ENCODE measurements around the gene MB21D2. TPM values are rescaled to one million over a fixed set of nuclear protein-coding genes. Genes with fewer than 3 reads are reported as not detected.

MB21D2 gene
- total RNA-seq, 1 experiment from 2014 or later: 2.8 TPM

DNA sequence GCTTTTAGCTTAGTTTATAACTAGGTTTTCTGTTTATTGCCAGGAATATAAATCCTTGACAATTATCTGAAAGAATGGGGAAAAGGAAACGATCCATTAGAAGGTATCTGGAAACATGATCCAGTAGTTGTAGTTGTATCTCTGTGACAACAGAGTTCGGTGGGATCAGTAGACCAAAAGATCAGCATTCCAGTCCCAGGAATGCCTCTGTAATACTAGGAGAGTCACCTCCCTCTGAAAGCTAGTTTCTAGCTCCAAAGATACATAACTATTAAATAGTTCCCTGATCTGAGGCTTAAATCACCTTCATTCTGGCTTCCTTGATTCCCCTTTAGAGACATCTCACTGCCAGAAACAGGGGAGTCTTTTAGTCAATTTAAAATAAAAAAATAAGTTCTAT is 34.1 kb downstream of the MB21D2 start (continued):
- TF ChIP-seq, protein P1, sequence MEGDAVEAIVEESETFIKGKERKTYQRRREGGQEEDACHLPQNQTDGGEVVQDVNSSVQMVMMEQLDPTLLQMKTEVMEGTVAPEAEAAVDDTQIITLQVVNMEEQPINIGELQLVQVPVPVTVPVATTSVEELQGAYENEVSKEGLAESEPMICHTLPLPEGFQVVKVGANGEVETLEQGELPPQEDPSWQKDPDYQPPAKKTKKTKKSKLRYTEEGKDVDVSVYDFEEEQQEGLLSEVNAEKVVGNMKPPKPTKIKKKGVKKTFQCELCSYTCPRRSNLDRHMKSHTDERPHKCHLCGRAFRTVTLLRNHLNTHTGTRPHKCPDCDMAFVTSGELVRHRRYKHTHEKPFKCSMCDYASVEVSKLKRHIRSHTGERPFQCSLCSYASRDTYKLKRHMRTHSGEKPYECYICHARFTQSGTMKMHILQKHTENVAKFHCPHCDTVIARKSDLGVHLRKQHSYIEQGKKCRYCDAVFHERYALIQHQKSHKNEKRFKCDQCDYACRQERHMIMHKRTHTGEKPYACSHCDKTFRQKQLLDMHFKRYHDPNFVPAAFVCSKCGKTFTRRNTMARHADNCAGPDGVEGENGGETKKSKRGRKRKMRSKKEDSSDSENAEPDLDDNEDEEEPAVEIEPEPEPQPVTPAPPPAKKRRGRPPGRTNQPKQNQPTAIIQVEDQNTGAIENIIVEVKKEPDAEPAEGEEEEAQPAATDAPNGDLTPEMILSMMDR (IDR thresholded peaks at IDR 0.05 in 2 of 3, conservative IDR thresholded peaks at IDR 0.05 in 1 of 3; ENCODE audit: borderline replicate concordance in 1 of 3, insufficient read depth in 1 of 3, low read depth in 2 of 3, low read length in 2 of 3): no peak

DNA sequence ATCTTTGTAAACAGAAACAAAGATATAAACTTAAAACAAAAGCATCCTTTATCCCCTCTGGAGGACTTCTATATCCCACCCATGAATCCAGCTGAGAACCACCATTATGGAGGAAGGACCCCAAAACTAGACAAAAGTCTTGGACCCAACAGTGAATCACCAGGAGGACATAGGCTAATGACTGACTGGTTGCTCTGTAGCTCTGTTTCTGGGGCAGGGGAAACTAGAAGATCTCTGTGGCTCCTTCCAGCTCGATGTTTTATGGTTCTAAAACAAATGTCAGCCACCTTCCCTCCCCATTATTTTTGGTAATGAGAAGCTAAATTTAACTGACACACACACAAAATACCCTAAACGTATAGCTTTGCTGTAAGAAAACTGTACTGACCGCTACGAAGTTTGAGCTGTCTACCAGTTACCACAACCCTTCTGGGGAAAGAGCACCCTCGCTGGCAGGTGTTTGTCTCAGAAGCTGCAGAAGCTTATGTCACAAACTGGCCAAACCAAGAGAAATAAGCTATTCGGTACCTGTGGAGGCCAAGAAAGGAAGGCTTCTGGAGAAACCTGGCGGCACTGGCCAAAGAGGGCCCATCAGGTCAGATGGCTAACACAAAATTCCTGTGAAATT is 36.4 kb downstream of the MB21D2 start:
- no peak for DNase-seq (ENCODE audit: low read depth, low spot score)
- ATAC-seq: no peak
- H3K36me3 ChIP-seq (ENCODE audit: control insufficient read depth in 1 of 2, insufficient read depth in 2 of 2, low read length in 2 of 2): no peaks in the 10 kb centered on the region
- peaks cover 36 to 52% of the 10 kb centered on the region in 2 experiments for H3K4me1 ChIP-seq (ENCODE audit: control insufficient read depth in 1 of 2, insufficient read depth in 2 of 2, low read length in 2 of 2)
- peak overlapping the region; percentile 2; the same call in 1 of the 2 replicates for H3K4me2 ChIP-seq (ENCODE audit: low read length)
- no peak overlapping the region for H2AFZ ChIP-seq (ENCODE audit: low read depth, low read length, poor library complexity, severe bottlenecking)
- ChIA-PET RAD21 (ENCODE audit: low non-redundant PET in 1 of 2, low total read pairs in 2 of 2, uncharacterized antibody in 2 of 2, unreplicated experiment in 2 of 2) (interaction anchor here in 1 of 2 experiments (0.5 kb wide), 1 partner anchor 41 kb away, joined by 10 read pairs; no protein-coding TSS in a partner anchor), CTCF (interaction anchor here (0.8 kb wide), 1 partner anchor 160 kb away, joined by 3 read pairs; no protein-coding TSS in a partner anchor), POLR2A (interaction anchor here (0.5 kb wide), 1 partner anchor 63 kb away, joined by 3 read pairs; no protein-coding TSS in a partner anchor)
- no peaks in the 10 kb centered on the region for H3K27me3 ChIP-seq (ENCODE audit: insufficient read depth, low read length)
- no peaks in the 10 kb centered on the region for H3K79me2 ChIP-seq (ENCODE audit: insufficient read depth, low read length)
- TF ChIP-seq POLR2AphosphoS5 (IDR thresholded peaks at IDR 0.05; ENCODE audit: low read depth, low read length): no peak
- H3K9me2 ChIP-seq (ENCODE audit: insufficient read depth): no peaks in the 10 kb centered on the region
- BruUV-seq (replicated peaks): no TSS peak
- no peak overlapping the region for H3K4me3 ChIP-seq (replicated peaks in 1 of 2; ENCODE audit: low read depth in 1 of 2, low read length in 2 of 2)
- no peak overlapping the region for H3K9ac ChIP-seq (ENCODE audit: low read length)
- H3K9me3 ChIP-seq (ENCODE audit: control insufficient read depth in 1 of 2, insufficient read depth in 1 of 2, low read depth in 1 of 2, low read length in 2 of 2): no peaks in the 10 kb centered on the region
- intact Hi-C loops (cut with micrococcal nuclease): no loop called here
- H4K20me1 ChIP-seq (ENCODE audit: insufficient read depth): no peaks in the 10 kb centered on the region
- H3K27ac ChIP-seq (ENCODE audit: low read depth, low read length): no peak overlapping the region

DNA sequence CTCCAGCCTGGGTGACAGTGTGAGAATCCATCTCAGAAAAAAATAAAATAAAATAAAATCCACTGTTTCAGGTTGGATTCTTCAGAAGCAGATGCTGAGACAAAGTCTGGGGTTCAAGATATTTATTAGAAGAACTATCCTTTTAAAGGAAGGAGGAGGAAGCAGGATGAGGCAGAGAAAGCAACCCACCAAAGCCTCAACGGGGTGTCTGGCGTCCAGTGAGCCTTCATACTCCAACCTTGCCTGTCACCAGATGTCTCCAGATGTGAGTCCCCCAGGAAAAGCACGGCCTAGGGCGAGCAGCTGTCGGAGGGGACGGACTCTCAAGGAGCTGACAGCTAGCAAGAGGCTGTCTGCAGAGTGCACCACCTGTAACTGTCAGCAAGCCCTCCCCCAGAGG is 37.3 kb downstream of the MB21D2 start:
- Histone ChIP-seq H2AFZ (ENCODE audit: low read depth, low read length, poor library complexity, severe bottlenecking) (no peak overlapping the region), H3K79me2 (ENCODE audit: insufficient read depth, low read length) (no peaks in the 10 kb centered on the region), H3K9ac (ENCODE audit: low read length) (peak overlapping the region; percentile 50; the same call in 1 of the 2 replicates), H3K27ac (ENCODE audit: low read depth, low read length) (no peak overlapping the region; the same call in 1 of the 2 replicates), H3K4me3 (replicated peaks in 1 of 2; ENCODE audit: low read depth in 1 of 2, low read length in 2 of 2) (no peak overlapping the region), H4K20me1 (ENCODE audit: insufficient read depth) (no peaks in the 10 kb centered on the region), H3K4me2 (ENCODE audit: low read length) (no peak overlapping the region), H3K9me3 (ENCODE audit: control insufficient read depth in 1 of 2, insufficient read depth in 1 of 2, low read depth in 1 of 2, low read length in 2 of 2) (no peaks in the 10 kb centered on the region), H3K4me1 (ENCODE audit: control insufficient read depth in 1 of 2, insufficient read depth in 2 of 2, low read length in 2 of 2) (peaks cover 27 to 45% of the 10 kb centered on the region in 2 experiments), H3K27me3 (ENCODE audit: insufficient read depth, low read length) (no peaks in the 10 kb centered on the region), H3K36me3 (ENCODE audit: control insufficient read depth in 1 of 2, insufficient read depth in 2 of 2, low read length in 2 of 2) (no peaks in the 10 kb centered on the region), H3K9me2 (ENCODE audit: insufficient read depth) (no peaks in the 10 kb centered on the region)
- TF ChIP-seq CBX3 (IDR thresholded peaks at IDR 0.05; ENCODE audit: low read depth): no peak
- TF ChIP-seq EZH2phosphoT487 (IDR thresholded peaks at IDR 0.05; ENCODE audit: borderline replicate concordance): no peak
- no peak for TF ChIP-seq ELF1 (IDR thresholded peaks at IDR 0.05; ENCODE audit: borderline replicate concordance, low read depth)
- TF ChIP-seq, protein P2, sequence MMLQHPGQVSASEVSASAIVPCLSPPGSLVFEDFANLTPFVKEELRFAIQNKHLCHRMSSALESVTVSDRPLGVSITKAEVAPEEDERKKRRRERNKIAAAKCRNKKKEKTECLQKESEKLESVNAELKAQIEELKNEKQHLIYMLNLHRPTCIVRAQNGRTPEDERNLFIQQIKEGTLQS (IDR thresholded peaks at IDR 0.05): no peak
- TF ChIP-seq TCF7L2 (IDR thresholded peaks at IDR 0.05; ENCODE audit: borderline replicate concordance, extremely low read depth, insufficient read depth, insufficient read length): no peak
- TF ChIP-seq POLR2AphosphoS5 (IDR thresholded peaks at IDR 0.05; ENCODE audit: low read depth, low read length): no peak
- no peak for TF ChIP-seq SP1 (IDR thresholded peaks at IDR 0.05; ENCODE audit: low read depth)
- no peak for TF ChIP-seq ZNF274 (IDR thresholded peaks at IDR 0.05; ENCODE audit: low read depth, low read length)
- TF ChIP-seq EZH2 (IDR thresholded peaks at IDR 0.05): no peak
- TF ChIP-seq POLR2A (IDR thresholded peaks at IDR 0.05; ENCODE audit: borderline replicate concordance, extremely low read depth, insufficient read depth, insufficient read length): no peak
- TF ChIP-seq SRF (IDR thresholded peaks at IDR 0.05; ENCODE audit: low read depth): no peak
- TF ChIP-seq, protein P3, sequence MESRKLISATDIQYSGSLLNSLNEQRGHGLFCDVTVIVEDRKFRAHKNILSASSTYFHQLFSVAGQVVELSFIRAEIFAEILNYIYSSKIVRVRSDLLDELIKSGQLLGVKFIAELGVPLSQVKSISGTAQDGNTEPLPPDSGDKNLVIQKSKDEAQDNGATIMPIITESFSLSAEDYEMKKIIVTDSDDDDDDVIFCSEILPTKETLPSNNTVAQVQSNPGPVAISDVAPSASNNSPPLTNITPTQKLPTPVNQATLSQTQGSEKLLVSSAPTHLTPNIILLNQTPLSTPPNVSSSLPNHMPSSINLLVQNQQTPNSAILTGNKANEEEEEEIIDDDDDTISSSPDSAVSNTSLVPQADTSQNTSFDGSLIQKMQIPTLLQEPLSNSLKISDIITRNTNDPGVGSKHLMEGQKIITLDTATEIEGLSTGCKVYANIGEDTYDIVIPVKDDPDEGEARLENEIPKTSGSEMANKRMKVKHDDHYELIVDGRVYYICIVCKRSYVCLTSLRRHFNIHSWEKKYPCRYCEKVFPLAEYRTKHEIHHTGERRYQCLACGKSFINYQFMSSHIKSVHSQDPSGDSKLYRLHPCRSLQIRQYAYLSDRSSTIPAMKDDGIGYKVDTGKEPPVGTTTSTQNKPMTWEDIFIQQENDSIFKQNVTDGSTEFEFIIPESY (IDR thresholded peaks at IDR 0.05; ENCODE audit: extremely low read depth, insufficient replicate concordance, low read length): no peak
- TF ChIP-seq ZFX (IDR thresholded peaks at IDR 0.05): no peak
- DNase-seq (ENCODE audit: low read depth, low spot score): no peak
- no TSS peak for BruUV-seq (replicated peaks)
- ChIA-PET RAD21 (ENCODE audit: low non-redundant PET in 1 of 2, low total read pairs in 2 of 2, uncharacterized antibody in 2 of 2, unreplicated experiment in 2 of 2) (no interaction called here), POLR2A (no interaction called here), CTCF (no interaction called here)
- intact Hi-C loops (cut with micrococcal nuclease): no loop called here
- ATAC-seq: no peak

All from HCT116 (cell line).